Brain microvascular endothelial cell (primary cell): Measurements from ENCODE around the gene DNAI2.
"Not testable (repeated sequence)": the region's sequence is repeated elsewhere in the genome, so short reads cannot be mapped to it uniquely, and the experiment has no call there.

Source experiments
- DNase-seq: peaks from one replicate; pipeline ENCODE4 v3.0.0-alpha.2; 2020
- H3K27ac ChIP-seq: fragments of 250-450 bp; sonication (Bioruptor Pico); 2 replicates; pipeline ENCODE4 v1.5.1; 2020; ENCODE audit warnings: mild to moderate bottlenecking, moderate library complexity
- H3K27me3 ChIP-seq: fragments of 250-450 bp; sonication (Bioruptor Pico); replicated peaks from 2 replicates; pipeline ENCODE4 v1.5.1; 2020; ENCODE audit warnings: mild to moderate bottlenecking
- H3K36me3 ChIP-seq: fragments of 250-450 bp; sonication (Bioruptor Pico); replicated peaks from 2 replicates; pipeline ENCODE4 v1.5.1; 2020; ENCODE audit warnings: mild to moderate bottlenecking
- H3K4me3 ChIP-seq: 2 replicates; pipeline ENCODE4 v1.5.1; 2011; ENCODE audit warnings: low read depth, mild to moderate bottlenecking, control low read depth, low read length, moderate library complexity
- CTCF ChIP-seq: IDR thresholded peaks from 2 replicates; pipeline ENCODE4 v1.5.1; 2011; ENCODE audit warnings: low read depth, mild to moderate bottlenecking, moderate library complexity, low read length, control low read depth, inconsistent platforms; ENCODE audit errors: missing control alignments
- in situ Hi-C: cut with HindIII; loops from 2 replicates; pipeline ENCODE4 v1.10.0; 2017; ENCODE audit warnings: low sequenced_read_pairs, low pct_ligation_motif_present

Gene DNAI2

GRCh38 chr17:74253036-74253435 is 21.0 kb upstream of the DNAI2 start:
- in situ Hi-C loops: no loop called here
- TF ChIP-seq CTCF: no peak
- no peaks in the 10 kb centered on the region for H3K27me3 ChIP-seq
- no peak overlapping the region for H3K27ac ChIP-seq
- no peaks in the 10 kb centered on the region for H3K36me3 ChIP-seq
- no peak overlapping the region for H3K4me3 ChIP-seq
- DNase-seq: no peak

DNA sequence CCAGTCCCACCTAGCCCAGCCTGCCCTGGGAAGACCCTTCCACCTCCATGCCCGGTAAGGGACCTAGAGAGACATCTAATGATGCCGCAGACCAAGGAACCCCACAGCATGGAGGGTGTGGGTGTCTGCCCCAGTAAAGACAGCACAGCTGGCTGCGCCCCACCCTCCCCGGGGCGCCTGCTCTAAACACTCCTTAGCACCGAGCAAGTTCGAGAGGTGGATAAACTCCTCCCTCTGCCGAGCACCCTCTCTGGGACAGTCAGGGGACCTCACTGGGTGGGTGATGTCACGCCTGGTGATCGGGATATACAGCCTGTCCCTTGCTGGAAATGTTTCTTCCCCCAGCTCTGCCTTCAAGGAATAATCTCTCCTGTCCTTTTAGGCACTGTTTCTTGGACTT is 16.7 kb upstream of the DNAI2 start:
- Histone ChIP-seq H3K27ac (no peak overlapping the region), H3K27me3 (no peaks in the 10 kb centered on the region), H3K36me3 (no peaks in the 10 kb centered on the region), H3K4me3 (no peak overlapping the region)
- TF ChIP-seq CTCF: no peak
- in situ Hi-C loops: no loop called here
- no peak for DNase-seq

GRCh38 chr17:74259667-74260524 is 14.1 kb upstream of the DNAI2 start:
- in situ Hi-C loops: no loop called here
- H3K36me3 ChIP-seq: no peaks in the 10 kb centered on the region
- DNase-seq: no peak
- no peaks in the 10 kb centered on the region for H3K27me3 ChIP-seq
- no peak overlapping the region for H3K4me3 ChIP-seq
- no peak overlapping the region for H3K27ac ChIP-seq
- TF ChIP-seq CTCF: no peak

DNA sequence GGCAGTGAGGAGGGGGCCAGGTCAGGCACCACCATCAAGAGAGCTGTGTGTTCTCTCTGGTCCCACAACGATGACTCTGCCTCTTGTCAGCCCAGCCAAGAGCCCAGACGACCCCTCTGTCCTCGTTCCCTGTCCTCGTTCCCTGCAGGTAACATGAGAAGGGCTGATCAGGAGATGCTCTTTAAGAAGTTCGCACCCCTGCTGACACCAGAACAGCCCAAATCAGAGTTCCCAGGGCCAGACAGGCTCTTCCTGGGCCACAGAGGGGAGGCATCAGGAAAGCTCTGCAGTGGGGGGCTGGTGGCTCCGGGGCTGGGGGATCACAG is 13.5 kb upstream of the DNAI2 start:
- no peaks in the 10 kb centered on the region for H3K36me3 ChIP-seq
- in situ Hi-C loops: no loop called here
- DNase-seq: no peak
- H3K27me3 ChIP-seq: no peaks in the 10 kb centered on the region
- H3K4me3 ChIP-seq: no peak overlapping the region
- no peak for TF ChIP-seq CTCF
- no peak overlapping the region for H3K27ac ChIP-seq

- in situ Hi-C loops: no loop called here
- Histone ChIP-seq H3K4me3 (no peak overlapping the region), H3K36me3 (no peaks in the 10 kb centered on the region), H3K27ac (no peak overlapping the region), H3K27me3 (no peaks in the 10 kb centered on the region)
- no peak for TF ChIP-seq CTCF
- no peak for DNase-seq
These were observed 11.4 kb upstream of the DNAI2 start for GRCh38 chr17:74262601-74263000.

GRCh38 chr17:74267054-74267453 is 7.0 kb upstream of the DNAI2 start:
- H3K36me3 ChIP-seq, in situ Hi-C loops, H3K27me3 ChIP-seq, H3K27ac ChIP-seq, DNase-seq, H3K4me3 ChIP-seq: not testable (repeated sequence)
